ENCODE measurements around the gene GRAMD1A. TPM values are rescaled to one million over a fixed set of nuclear protein-coding genes. Genes with fewer than 3 reads are reported as not detected.
A peak's percentile ranks its signal among the peaks of the same experiment; 100 is the strongest.
"Not testable (repeated sequence)": the region's sequence is repeated elsewhere in the genome, so short reads cannot be mapped to it uniquely, and the experiment has no call there.

The GRAMD1A gene
- total and polyA plus RNA-seq, 4 donors = 29.6 to 111 (median 64.4) TPM

GRCh38 chr19:34962687-34963572 lies 37.2 kb upstream of the GRAMD1A start:
- WGBS (ENCODE audit: insufficient coverage) = 43% methylated on average over 14 of the region's 14 CpGs
- Histone ChIP-seq H3K27ac (ENCODE audit: low read depth, low read length) (peak overlapping the region; percentile 15), H3K4me1 (ENCODE audit: control insufficient read depth, insufficient read depth, low read length) (peaks cover 29% of the 10 kb centered on the region), H3K36me3 (ENCODE audit: control insufficient read depth, insufficient read depth, low read length) (peaks cover 37% of the 10 kb centered on the region), H3K27me3 (ENCODE audit: control insufficient read depth, insufficient read depth, low read length) (no peaks in the 10 kb centered on the region), H3K4me3 (ENCODE audit: low read depth, low read length) (peak overlapping the region; percentile 68), H3K9me3 (ENCODE audit: control insufficient read depth, insufficient read depth, low read length) (peaks cover 15% of the 10 kb centered on the region)
- peak in 2 of 6 donors; percentile 42 to 47 for DNase-seq (ENCODE audit: low read depth in 4 of 6, low spot score in 6 of 6)

DNA sequence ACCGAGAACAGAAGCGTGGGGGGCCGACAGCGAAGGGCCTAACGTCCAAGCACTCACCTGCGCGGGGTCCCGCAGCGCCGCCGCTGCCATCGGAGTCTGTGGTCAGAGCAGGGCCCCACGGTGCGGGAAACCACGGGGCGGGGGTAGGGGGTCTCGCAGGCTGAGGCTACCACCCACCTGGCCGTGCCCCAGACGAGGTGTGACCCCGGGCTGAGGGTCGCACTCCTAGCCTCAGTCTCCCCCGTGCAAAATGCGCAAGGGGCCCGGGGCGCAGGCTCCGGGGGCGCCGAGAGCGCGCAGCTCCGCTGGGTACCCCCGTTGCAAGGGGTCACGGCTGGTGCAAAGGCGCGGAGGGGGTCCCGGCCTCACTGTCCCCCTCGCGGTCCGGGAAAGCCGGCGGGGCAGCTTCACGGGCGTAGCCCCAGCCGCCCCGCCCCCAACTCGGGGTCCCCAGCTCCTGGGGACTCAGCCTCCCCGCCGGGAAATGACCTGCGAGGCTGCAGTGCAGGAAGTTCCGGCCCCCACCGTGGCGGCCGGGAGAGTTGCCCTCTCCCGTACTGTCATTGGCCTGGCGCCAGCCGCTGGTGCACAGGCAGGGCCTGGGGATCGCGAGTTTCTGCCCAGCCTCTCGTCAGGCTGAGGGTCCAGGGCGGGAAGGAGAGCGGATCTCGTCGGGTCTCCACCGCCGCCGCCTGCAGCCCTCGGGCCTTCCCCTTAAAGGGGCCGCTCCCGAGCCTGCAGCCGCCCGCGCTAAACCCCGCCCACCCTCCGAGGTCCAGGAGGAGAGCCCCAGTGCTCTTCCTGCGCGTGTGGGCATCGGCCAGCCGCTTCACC lies 36.3 kb upstream of the GRAMD1A start, which contains the start of gene ZNF792:
Gene ZNF792, minus strand, starts transcription at position 657 of the 834 bp plus-strand sequence. Its CDS starts 567 bp downstream, at position 90.
- Histone ChIP-seq H3K9me3 (ENCODE audit: control insufficient read depth, insufficient read depth, low read length) (peaks cover 7% of the 10 kb centered on the region), H3K36me3 (ENCODE audit: control insufficient read depth, insufficient read depth, low read length) (peaks cover 28% of the 10 kb centered on the region), H3K27ac (ENCODE audit: low read depth, low read length) (peak within 1 kb of the TSS; percentile 25), H3K4me1 (ENCODE audit: control insufficient read depth, insufficient read depth, low read length) (peaks cover 29% of the 10 kb centered on the region), H3K27me3 (ENCODE audit: control insufficient read depth, insufficient read depth, low read length) (no peaks in the 10 kb centered on the region), H3K4me3 (ENCODE audit: low read depth, low read length) (peak within 1 kb of the TSS; percentile 68)
- WGBS (ENCODE audit: insufficient coverage) = under 1% methylated on average over 74 of the region's 78 CpGs
- DNase-seq (ENCODE audit: low read depth in 4 of 6, low spot score in 6 of 6) = peak in 5 of 6 donors; percentile 35 to 87 (median 48)

DNA sequence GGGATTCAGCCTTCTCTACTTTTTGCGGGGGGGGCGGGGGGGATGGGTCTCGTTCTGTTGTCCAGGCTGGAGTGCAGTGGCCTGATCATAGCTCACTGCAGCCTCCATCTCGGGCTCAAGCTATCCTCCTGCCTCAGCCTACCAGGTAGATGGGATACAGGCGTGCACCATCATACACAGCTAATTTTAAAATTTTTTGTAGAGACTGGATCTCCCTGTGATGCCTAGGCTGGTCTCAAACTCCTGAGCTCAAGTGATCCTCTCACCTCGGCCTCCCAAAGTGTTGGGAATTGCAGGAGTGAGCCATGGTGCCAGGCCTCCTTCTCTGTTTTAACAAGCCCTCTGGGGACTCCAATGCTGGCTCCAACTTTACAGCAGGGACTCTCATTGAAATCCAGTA lies 35.5 kb upstream of the GRAMD1A start:
- 80% methylated on average over 2 of the region's 6 CpGs for WGBS (ENCODE audit: insufficient coverage)
- Histone ChIP-seq H3K27me3 (ENCODE audit: control insufficient read depth, insufficient read depth, low read length) (no peaks in the 10 kb centered on the region), H3K27ac (ENCODE audit: low read depth, low read length) (no peak overlapping the region), H3K4me3 (ENCODE audit: low read depth, low read length) (no peak overlapping the region), H3K4me1 (ENCODE audit: control insufficient read depth, insufficient read depth, low read length) (peaks cover 29% of the 10 kb centered on the region), H3K9me3 (ENCODE audit: control insufficient read depth, insufficient read depth, low read length) (no peaks in the 10 kb centered on the region), H3K36me3 (ENCODE audit: control insufficient read depth, insufficient read depth, low read length) (peaks cover 20% of the 10 kb centered on the region)
- no peak for DNase-seq (ENCODE audit: low read depth in 4 of 6, low spot score in 6 of 6)

GRCh38 chr19:34965505-34965904 lies 34.6 kb upstream of the GRAMD1A start:
- H3K4me1 ChIP-seq (ENCODE audit: control insufficient read depth, insufficient read depth, low read length) = peaks cover 29% of the 10 kb centered on the region
- DNase-seq (ENCODE audit: low read depth in 4 of 6, low spot score in 6 of 6); H3K27ac ChIP-seq (ENCODE audit: low read depth, low read length); H3K9me3 ChIP-seq (ENCODE audit: control insufficient read depth, insufficient read depth, low read length); H3K4me3 ChIP-seq (ENCODE audit: low read depth, low read length); H3K27me3 ChIP-seq (ENCODE audit: control insufficient read depth, insufficient read depth, low read length): not testable (repeated sequence)
- WGBS (ENCODE audit: insufficient coverage) = 70% methylated on average over 5 of the region's 5 CpGs
- peaks cover 12% of the 10 kb centered on the region for H3K36me3 ChIP-seq (ENCODE audit: control insufficient read depth, insufficient read depth, low read length)

DNA sequence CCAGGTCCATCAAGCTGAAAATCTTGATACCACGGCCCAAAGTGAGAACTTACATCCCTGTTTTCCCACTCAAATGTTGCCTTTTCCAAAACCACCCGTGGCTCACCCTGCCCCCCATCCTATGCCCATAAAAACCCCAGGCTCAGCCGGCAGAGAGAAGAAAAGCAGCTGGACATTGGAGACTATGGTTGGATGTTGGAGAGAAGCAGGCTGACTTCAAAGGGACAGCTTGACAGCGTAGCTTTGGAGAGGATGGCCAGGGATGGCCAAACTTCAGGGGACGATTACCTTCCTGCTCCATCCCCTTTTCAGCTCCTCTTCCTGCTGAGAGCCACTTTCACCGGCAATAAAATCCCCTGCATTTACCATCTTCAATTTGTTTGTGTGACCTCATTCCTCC lies 32.6 kb upstream of the GRAMD1A start:
- DNase-seq (ENCODE audit: low read depth in 4 of 6, low spot score in 6 of 6) = no peak
- no peak overlapping the region for H3K4me3 ChIP-seq (ENCODE audit: low read depth, low read length)
- no peaks in the 10 kb centered on the region for H3K27me3 ChIP-seq (ENCODE audit: control insufficient read depth, insufficient read depth, low read length)
- WGBS (ENCODE audit: insufficient coverage) = 88% methylated on average over 3 of the region's 6 CpGs
- H3K4me1 ChIP-seq (ENCODE audit: control insufficient read depth, insufficient read depth, low read length) = peaks cover 17% of the 10 kb centered on the region
- H3K9me3 ChIP-seq (ENCODE audit: control insufficient read depth, insufficient read depth, low read length) = no peaks in the 10 kb centered on the region
- H3K27ac ChIP-seq (ENCODE audit: low read depth, low read length) = no peak overlapping the region
- no peaks in the 10 kb centered on the region for H3K36me3 ChIP-seq (ENCODE audit: control insufficient read depth, insufficient read depth, low read length)

- no peak overlapping the region for H3K27ac ChIP-seq (ENCODE audit: low read depth, low read length)
- DNase-seq (ENCODE audit: low read depth in 4 of 6, low spot score in 6 of 6) = no peak
- H3K4me3 ChIP-seq (ENCODE audit: low read depth, low read length) = no peak overlapping the region
- peaks cover 9% of the 10 kb centered on the region for H3K4me1 ChIP-seq (ENCODE audit: control insufficient read depth, insufficient read depth, low read length)
- no peaks in the 10 kb centered on the region for H3K27me3 ChIP-seq (ENCODE audit: control insufficient read depth, insufficient read depth, low read length)
- no peaks in the 10 kb centered on the region for H3K36me3 ChIP-seq (ENCODE audit: control insufficient read depth, insufficient read depth, low read length)
- H3K9me3 ChIP-seq (ENCODE audit: control insufficient read depth, insufficient read depth, low read length) = no peaks in the 10 kb centered on the region
- no CpG with 5 or more reads among the region's 6 CpGs for WGBS (ENCODE audit: insufficient coverage)
Measured at GRCh38 chr19:34969721-34970120, 30.4 kb upstream of the GRAMD1A start.

DNA sequence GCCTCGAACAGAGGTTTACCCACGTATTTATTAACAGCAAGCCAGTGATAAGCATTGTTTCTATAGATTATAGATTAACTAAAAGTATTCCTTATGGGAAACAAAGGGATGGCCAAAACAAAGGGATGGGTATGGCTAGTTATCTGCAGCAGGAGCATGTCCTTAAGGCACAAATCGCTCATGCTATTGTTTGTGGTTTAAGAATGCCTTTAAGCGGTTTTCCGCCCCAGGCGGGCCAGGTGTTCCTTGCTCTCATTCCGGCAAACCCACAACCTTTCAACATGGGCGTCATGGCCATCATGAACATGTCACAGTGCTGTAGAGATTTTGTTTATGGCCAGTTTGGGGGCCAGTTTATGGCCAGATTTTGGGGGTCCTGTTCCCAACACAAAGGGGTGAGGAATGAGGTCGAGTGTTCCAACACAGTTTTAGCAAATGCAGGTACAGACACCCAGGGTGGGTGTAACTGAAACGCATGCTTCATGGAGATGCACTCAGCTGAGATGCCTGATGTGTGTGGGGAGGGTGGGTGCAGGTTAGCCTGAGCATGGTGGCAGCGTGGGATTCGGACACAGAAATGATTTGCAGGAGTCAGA lies 29.8 kb upstream of the GRAMD1A start:
- H3K27me3 ChIP-seq (ENCODE audit: control insufficient read depth, insufficient read depth, low read length); H3K9me3 ChIP-seq (ENCODE audit: control insufficient read depth, insufficient read depth, low read length); H3K27ac ChIP-seq (ENCODE audit: low read depth, low read length); DNase-seq (ENCODE audit: low read depth in 4 of 6, low spot score in 6 of 6); H3K4me3 ChIP-seq (ENCODE audit: low read depth, low read length); H3K4me1 ChIP-seq (ENCODE audit: control insufficient read depth, insufficient read depth, low read length); H3K36me3 ChIP-seq (ENCODE audit: control insufficient read depth, insufficient read depth, low read length): not testable (repeated sequence)
- 83% methylated on average over 6 of the region's 12 CpGs for whole genome bisulfite sequencing (ENCODE audit: insufficient coverage)

GRCh38 chr19:34972163-34972705 lies 27.9 kb upstream of the GRAMD1A start:
- Histone ChIP-seq H3K27me3 (ENCODE audit: control insufficient read depth, insufficient read depth, low read length) (no peaks in the 10 kb centered on the region), H3K4me1 (ENCODE audit: control insufficient read depth, insufficient read depth, low read length) (peaks cover 9% of the 10 kb centered on the region), H3K4me3 (ENCODE audit: low read depth, low read length) (no peak overlapping the region), H3K9me3 (ENCODE audit: control insufficient read depth, insufficient read depth, low read length) (no peaks in the 10 kb centered on the region), H3K36me3 (ENCODE audit: control insufficient read depth, insufficient read depth, low read length) (no peaks in the 10 kb centered on the region), H3K27ac (ENCODE audit: low read depth, low read length) (no peak overlapping the region)
- WGBS (ENCODE audit: insufficient coverage) = 68% methylated on average over 4 of the region's 7 CpGs
- no peak for DNase-seq (ENCODE audit: low read depth in 4 of 6, low spot score in 6 of 6)

DNA sequence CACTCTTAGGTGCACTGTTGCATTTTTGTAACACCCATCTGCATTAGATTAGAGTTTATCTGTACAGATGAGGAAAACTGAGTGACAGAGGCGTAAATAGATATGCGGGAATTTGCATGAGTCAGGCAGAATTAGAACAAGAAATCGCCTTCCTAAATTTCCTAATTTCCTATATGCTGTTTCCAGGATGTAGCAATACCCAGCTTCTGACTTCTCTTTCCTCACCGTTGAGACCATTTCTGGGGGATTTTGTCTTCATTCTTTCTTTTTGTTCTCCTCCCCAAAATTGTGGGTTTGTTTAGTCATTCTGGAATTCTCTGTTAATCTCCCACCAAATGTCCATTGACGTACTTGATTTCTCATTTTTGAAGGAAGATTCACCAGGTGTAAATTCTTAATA lies 25.5 kb upstream of the GRAMD1A start:
- H3K27me3 ChIP-seq (ENCODE audit: control insufficient read depth, insufficient read depth, low read length) = no peaks in the 10 kb centered on the region
- no peak overlapping the region for H3K4me3 ChIP-seq (ENCODE audit: low read depth, low read length)
- no peaks in the 10 kb centered on the region for H3K9me3 ChIP-seq (ENCODE audit: control insufficient read depth, insufficient read depth, low read length)
- H3K27ac ChIP-seq (ENCODE audit: low read depth, low read length) = no peak overlapping the region
- no CpG with 5 or more reads among the region's 5 CpGs for WGBS (ENCODE audit: insufficient coverage)
- H3K4me1 ChIP-seq (ENCODE audit: control insufficient read depth, insufficient read depth, low read length) = peaks cover 9% of the 10 kb centered on the region
- H3K36me3 ChIP-seq (ENCODE audit: control insufficient read depth, insufficient read depth, low read length) = no peaks in the 10 kb centered on the region
- DNase-seq (ENCODE audit: low read depth in 4 of 6, low spot score in 6 of 6) = no peak

All from spinal cord (tissue), 10 donors.